ENCODE data around the gene SLAMF9. TPM values are rescaled to one million over a fixed set of nuclear protein-coding genes. Genes with fewer than 3 reads are reported as not detected.

The SLAMF9 gene
- total RNA-seq, 4 donors from 2014 or later: not detected

DNA sequence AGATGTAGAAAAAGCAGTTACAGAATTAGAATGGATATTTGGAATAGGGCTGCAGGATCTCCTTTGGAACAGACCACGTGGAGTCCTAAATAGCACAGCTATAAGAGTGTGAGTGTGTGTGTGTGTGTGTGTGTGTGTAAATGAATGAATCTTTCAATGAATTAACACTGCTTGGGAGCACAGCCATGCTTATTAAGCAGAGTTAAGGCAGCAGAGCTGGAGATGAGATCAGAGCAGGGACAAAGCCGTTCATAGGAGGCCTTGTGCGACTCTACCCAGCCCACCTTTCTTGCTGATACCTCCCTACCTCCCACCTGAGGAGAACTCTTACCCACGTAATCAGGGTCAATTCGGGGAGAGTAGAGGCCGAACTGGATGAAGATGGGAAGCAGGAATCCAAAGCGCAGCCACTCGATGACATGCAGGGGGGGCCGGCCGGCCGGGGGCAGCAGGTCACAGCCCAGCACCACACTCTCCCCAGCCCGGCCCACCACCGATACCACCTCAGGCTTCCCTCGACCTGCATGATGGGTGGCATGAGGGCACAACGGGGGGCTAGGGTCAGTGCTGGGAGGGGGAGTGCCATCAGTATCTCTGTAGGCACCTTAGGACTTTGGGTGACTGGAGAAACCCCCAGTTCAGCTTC is 11.3 kb downstream of the SLAMF9 start:
- Histone ChIP-seq H3K27me3 (no peaks in the 10 kb centered on the region), H3K4me1 (peaks cover 15 to 25% of the 10 kb centered on the region in 2 donors), H3K4me3 (replicated peaks in 1 of 3) (no peak overlapping the region), H3K27ac (no peak overlapping the region), H3K36me3 (no peaks in the 10 kb centered on the region), H3K9me3 (no peaks in the 10 kb centered on the region)
- no peak for DNase-seq
- 87 to 89% methylated on average over 15 of the region's 15 CpGs for WGBS, 2 donors
- no peak for TF ChIP-seq POLR2A (IDR thresholded peaks at IDR 0.05)
- TF ChIP-seq, protein P1, sequence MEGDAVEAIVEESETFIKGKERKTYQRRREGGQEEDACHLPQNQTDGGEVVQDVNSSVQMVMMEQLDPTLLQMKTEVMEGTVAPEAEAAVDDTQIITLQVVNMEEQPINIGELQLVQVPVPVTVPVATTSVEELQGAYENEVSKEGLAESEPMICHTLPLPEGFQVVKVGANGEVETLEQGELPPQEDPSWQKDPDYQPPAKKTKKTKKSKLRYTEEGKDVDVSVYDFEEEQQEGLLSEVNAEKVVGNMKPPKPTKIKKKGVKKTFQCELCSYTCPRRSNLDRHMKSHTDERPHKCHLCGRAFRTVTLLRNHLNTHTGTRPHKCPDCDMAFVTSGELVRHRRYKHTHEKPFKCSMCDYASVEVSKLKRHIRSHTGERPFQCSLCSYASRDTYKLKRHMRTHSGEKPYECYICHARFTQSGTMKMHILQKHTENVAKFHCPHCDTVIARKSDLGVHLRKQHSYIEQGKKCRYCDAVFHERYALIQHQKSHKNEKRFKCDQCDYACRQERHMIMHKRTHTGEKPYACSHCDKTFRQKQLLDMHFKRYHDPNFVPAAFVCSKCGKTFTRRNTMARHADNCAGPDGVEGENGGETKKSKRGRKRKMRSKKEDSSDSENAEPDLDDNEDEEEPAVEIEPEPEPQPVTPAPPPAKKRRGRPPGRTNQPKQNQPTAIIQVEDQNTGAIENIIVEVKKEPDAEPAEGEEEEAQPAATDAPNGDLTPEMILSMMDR (IDR thresholded peaks at IDR 0.05): no peak
- intact Hi-C loops (cut with DNase I): no loop called here

DNA sequence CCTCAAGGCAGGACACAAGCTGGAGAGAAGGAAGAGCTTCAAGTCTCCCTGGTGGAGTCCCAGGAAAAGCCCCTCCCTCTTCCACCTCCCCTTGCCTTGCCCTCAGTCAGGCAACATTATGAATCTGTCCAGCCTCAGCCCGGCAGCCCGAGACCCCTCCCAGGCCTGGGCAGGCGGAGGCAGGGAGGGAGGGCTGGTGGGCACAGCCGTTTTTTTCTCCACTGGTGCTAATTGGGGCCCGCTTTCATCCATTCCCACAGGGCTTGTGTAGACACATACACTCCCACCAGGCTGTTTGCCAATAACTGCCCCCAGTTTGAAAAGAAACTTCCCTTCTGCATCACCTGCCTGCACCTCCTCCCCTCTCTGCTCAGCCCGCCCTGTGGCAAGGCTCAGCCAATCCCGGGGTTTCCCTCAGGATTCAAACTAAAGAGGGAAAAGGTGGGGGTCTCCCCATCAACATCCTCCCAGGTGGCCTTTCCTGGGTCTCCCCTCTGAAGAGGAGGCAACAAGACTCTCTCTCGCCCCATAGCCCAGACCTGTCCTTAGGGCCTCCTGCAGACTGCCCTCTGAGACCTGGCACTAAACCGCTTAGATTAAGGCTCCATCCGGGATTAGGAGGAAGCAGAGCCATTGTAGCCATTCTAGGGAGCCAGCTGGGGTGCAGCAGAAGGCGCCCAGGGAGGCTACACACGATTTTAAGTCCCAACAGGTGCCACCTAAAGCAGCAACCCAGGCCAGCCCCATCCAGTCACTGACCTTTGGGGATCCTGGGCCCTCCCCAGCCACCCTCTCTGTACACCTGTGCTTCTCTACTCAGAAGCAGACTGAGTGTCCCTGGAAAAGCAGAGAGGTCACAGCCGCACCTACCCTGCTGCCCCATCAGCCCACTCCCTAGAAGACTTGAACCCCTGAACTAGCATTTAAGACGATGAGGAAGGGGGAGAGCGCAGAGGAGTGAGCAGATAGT is 12.2 kb downstream of the SLAMF9 start:
- intact Hi-C loops (cut with DNase I): no loop called here
- Histone ChIP-seq H3K4me3 (replicated peaks in 1 of 3) (no peak overlapping the region), H3K27me3 (no peaks in the 10 kb centered on the region), H3K4me1 (peaks cover 11 to 24% of the 10 kb centered on the region in 2 donors), H3K27ac (no peak overlapping the region), H3K9me3 (no peaks in the 10 kb centered on the region), H3K36me3 (no peaks in the 10 kb centered on the region)
- no peak for DNase-seq
- WGBS, 2 donors: 76 to 78% methylated on average over 14 to 15 of the region's 15 CpGs
- TF ChIP-seq, protein P1 (IDR thresholded peaks at IDR 0.05): no peak
- no peak for TF ChIP-seq POLR2A (IDR thresholded peaks at IDR 0.05)

DNA sequence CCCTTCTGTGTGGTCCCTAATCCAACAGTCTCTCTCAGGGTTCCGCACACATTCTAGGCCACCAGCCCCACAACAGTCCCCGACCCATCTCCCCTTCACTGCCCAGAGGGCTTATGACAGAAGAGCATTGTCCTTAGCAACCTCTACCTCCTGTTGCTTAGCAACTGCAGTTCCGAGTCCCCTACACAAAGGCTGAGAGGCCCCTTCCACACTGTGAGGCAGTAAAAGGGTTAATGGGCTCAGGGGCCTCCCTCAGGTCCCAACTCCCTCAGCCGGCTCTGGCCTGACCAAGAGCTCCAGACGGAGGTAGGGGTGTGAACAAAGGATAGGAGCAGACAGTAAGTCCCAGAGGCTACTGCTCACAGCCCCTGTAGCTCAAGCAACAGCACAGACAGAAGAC is 12.9 kb downstream of the SLAMF9 start:
- no peak overlapping the region for H3K4me3 ChIP-seq (replicated peaks in 1 of 3)
- intact Hi-C loops (cut with DNase I): no loop called here
- WGBS, 2 donors: 82 to 83% methylated on average over 5 of the region's 5 CpGs
- no peak overlapping the region for H3K27ac ChIP-seq
- H3K27me3 ChIP-seq: no peaks in the 10 kb centered on the region
- TF ChIP-seq POLR2A (IDR thresholded peaks at IDR 0.05): no peak
- TF ChIP-seq, protein P1 (IDR thresholded peaks at IDR 0.05): no peak
- no peaks in the 10 kb centered on the region for H3K9me3 ChIP-seq
- peaks cover 4 to 23% of the 10 kb centered on the region in 2 donors for H3K4me1 ChIP-seq
- H3K36me3 ChIP-seq: no peaks in the 10 kb centered on the region
- DNase-seq: no peak

DNA sequence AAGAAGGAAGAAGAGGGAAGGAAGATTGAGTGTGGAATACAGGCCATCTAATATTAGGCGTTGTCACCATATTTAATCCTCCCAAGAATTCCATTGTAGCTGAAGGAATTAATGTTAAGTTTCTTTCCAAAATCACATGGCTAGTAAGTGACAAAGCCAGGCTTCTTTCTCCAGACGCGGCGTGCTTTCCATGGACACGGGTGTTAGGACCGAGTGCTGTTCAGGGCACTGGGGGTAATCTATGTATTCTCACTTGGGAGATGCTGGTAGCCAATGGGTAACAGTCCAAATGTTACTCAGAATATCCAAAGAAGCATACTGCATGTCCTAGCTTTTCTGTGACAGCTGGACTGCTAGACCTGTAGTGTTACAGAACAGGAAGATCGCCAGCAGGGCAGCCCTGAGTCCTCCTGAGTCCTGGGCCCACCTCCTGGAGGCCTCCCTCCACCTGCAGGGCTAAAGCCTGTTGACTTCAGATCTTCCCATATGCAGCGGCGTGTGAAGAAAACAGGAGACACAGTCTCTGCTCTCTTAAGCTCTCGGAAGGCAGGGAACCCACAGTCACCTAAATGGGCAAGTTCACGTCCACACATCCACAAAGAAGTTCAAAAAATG is 13.9 kb downstream of the SLAMF9 start:
- TF ChIP-seq POLR2A (IDR thresholded peaks at IDR 0.05): no peak
- TF ChIP-seq, protein P1 (IDR thresholded peaks at IDR 0.05): no peak
- WGBS, 2 donors: 87 to 88% methylated on average over 11 of the region's 11 CpGs
- Histone ChIP-seq H3K36me3 (no peaks in the 10 kb centered on the region), H3K27ac (no peak overlapping the region), H3K9me3 (no peaks in the 10 kb centered on the region), H3K27me3 (no peaks in the 10 kb centered on the region), H3K4me3 (replicated peaks in 1 of 3) (no peak overlapping the region), H3K4me1 (peaks cover 0 to 17% of the 10 kb centered on the region in 2 donors)
- no peak for DNase-seq
- intact Hi-C loops (cut with DNase I): no loop called here

All from thyroid gland (tissue), 4 donors.